ENCODE results near the gene PLAGL2.
"Not testable (repeated sequence)": the region's sequence is repeated elsewhere in the genome, so short reads cannot be mapped to it uniquely, and the experiment has no call there.

Gene PLAGL2, protein sequence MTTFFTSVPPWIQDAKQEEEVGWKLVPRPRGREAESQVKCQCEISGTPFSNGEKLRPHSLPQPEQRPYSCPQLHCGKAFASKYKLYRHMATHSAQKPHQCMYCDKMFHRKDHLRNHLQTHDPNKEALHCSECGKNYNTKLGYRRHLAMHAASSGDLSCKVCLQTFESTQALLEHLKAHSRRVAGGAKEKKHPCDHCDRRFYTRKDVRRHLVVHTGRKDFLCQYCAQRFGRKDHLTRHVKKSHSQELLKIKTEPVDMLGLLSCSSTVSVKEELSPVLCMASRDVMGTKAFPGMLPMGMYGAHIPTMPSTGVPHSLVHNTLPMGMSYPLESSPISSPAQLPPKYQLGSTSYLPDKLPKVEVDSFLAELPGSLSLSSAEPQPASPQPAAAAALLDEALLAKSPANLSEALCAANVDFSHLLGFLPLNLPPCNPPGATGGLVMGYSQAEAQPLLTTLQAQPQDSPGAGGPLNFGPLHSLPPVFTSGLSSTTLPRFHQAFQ

DNA sequence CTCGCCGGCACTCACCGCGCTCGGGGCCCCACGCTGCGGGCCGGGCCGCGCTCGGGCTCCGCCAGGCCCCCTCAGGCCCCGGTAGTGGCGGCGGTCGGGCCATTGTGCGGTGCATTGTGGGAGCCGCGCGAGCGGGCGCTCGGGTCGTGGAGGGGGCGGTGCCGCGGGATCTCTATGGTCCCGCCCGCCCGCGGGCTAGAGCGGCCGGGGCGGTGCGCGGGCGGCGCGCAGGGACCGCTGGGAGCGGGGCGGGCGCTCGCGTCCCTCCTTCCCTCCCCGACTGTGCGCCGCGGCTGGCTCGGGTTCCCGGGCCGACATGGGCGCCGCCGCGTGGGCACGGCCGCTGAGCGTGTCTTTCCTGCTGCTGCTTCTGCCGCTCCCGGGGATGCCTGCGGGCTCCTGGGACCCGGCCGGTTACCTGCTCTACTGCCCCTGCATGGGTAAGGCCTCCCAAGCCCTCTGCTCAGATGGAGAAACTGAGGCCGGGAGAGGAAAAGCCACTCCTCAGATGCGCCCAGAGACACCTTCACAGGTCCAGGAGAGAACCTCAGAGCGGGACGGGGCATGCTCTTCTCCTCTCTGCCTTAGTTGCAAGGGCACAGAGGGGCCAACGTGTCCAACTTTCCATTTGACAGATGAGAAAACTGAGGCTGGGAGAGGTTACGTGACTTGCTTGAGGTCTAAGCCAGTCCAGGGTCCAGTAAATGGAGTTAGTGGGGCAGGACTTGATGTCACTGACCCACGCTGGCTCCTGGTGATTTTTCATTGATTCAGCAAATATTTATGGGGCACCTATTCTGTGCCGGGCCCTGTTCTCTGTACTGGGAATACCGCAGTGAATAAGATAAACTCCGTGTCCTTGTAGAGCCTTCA, at the start of gene PLAGL2, which contains the start of gene POFUT1:
Gene PLAGL2, minus strand, starts transcription at position 118 of the 873 bp plus-strand sequence. CDS start 5,565 bp downstream, outside the sequence.
Gene POFUT1, plus strand, starts transcription at position 255 of the 873 bp plus-strand sequence. Its CDS starts 62 bp downstream, at position 317.
- DNase-seq: peak; percentile 78

DNA sequence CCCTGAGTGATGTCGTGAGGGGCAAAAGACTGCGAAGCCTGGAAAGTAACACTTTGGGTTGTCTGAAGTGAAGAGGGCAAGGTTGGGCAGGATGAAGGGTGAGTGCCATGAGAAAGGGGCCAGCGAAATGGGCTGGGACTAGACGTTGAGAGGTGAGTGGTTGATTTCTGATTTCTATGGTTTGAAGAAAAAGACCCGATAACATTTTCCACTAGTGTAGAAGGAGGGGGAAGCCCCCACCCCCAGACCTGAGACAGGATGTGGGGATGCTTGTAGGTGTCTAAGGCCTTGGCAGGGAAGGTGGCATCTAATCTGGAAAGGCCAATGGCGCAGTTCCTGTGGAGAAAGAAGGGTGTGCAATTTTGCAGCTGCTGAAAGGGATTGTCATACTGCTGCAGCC, 44.6 kb upstream of the PLAGL2 start:
- no peak for DNase-seq

DNA sequence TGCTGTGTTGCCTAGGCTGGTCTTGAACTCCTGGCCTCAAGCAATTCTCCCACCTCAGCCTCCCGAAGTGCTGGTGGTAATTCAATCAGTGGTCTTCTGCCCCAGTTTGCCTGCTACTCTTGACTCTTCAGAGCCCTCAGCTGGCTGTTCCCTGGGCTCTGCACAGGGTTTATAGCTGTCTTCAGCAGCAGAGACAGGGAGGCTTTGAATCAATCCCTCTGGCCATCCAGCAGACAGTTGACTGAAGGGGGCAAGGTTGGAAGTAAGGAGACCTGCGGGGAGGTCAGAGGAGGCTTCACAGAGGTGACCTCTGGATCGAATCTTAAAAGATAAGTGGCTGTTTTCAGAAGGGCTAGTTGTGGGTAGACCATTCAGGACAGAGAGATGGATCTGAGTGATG, 43.9 kb upstream of the PLAGL2 start:
- no peak for DNase-seq

DNA sequence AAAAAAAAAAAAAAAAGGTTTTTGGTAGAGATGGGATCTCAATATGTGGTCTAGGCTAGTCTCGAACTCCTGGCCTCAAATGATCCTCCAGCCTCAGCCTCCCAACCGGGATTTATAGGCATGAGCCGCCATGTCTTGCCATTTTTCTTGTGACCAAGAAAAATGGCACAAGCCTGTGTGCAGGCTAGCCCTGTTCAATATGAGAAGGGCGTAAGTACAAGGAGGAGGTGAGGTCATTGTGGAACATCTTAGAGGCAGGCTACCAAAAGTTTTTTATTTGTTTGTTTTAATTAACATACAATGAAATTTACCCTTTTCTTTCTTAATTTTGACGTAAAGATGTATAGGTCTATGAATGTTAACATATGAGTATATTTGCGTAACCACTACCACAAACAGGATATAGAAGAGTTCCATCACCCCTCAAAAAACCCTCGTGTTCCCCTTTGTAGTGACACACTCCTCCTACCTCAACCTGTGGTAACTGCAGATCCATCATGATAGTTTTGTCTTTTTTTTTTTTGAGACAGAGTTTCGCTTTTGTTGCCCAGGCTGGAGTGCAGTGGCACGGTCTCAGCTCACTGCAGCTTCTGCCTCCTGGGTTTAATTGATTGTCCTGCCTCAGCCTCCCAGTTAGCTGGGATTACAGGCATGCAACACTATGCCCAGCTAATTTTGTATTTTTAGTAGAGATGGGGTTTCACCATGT, 41.6 kb upstream of the PLAGL2 start:
- DNase-seq: no peak

DNA sequence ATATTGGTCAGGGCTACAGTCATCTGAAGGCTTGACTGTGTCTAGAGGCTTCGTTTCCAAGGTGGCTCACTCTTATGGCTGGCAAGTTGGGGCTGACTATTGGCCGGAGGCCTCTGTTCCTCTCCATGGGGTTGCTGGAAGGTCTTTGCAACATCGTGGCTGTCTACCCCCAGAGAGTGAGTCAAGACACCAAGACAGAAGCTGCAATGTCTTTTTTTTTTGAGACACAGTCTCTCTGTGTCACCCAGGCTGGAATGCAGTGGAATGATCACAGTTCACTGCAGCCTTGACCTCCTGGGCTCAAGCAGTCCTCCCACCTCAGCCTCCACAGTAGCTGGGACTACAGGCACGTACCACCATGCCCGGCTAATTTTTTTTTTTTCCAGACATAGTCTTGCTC, 40.5 kb upstream of the PLAGL2 start:
- DNase-seq: no peak

DNA sequence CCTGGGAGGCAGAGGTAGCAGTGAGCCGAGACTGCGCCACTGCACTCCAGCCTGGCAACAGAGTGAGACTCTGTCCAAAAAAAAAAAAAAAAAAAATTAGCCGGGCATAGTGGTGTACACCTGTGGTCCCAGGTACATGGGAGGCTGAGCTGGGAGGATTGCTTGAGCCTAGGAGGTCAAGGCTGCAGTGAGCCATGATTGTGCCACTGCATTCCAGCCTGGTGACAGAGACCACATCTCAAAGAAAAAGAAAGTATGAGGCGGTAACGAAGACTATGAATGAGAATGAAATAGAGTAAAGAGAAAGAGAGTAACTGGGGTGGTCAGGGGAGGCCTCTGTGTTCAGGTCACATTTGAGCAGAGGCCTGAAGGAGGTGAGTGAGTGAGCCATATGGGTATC, 38.7 kb upstream of the PLAGL2 start:
- DNase-seq: not testable (repeated sequence)

DNA sequence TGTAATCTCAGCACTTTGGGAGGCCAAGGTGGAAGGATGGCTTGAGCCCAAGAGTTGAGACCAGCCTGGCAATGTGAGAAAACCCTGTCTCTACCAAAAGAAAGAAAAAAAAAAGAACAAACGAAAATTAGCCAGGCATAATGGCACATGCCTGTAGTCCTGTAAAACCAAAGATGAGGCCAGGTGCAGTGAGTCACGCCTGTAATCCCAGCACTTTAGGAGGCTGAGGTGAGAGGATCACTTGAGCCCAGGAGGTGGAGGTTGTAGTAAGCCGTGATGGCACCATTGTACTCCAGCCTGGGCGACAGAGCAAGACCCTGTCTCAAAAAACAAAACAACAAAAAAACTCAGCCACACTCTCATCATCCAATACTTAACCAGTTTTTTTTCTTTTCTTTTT, 37.4 kb upstream of the PLAGL2 start:
- no peak for DNase-seq

DNA sequence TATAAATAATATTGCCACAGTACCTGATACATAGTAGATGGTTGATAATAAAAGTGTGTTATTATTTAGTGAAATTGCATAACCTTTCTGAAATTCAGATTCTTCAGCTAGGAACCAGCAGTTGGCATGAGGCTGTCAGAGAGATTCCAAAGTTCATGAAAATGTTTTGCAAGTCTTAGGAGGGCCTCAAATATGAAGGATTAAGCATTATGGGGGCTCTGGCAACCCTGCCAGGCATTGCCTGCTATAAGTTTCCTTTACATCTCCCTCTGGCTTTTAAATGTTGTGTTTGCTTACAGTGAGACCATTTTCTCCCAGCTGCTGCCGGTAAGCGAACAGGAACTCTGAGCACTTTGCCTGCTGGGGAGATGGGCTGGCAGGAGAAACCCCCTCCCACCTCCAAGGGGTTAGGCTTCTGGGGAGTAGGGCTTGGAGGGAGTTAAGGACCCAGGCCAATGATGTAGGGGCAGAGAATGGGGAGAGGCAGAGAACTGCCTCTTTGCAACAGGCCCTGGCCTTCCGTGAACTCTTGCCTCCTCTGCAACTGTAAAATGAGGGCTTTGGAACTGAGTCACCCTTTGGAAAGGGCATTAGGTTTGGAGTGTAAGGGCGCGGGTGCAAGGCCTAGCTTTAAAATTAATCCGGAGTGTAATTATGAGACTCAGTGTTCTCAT, 36.7 kb upstream of the PLAGL2 start:
- no peak for DNase-seq

DNA sequence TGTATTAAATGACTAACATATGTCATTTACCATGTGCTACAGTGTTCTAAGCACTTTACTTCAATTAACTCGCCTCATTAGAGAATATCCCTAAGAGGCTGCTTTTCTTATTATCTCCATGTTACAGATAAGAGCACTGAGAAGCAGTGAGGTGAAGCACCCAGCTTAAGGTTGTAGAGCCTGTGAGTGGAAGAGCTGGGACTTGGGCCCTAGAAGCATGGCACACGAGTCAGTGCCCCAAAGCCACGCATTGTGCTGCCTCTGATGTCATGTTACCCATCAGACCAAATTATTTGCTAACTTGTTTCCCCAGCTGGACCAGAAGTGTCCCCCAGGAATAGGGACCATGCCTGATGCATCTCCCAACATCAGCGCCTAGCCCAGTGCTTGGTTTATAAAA, 34.3 kb upstream of the PLAGL2 start:
- no peak for DNase-seq

DNA sequence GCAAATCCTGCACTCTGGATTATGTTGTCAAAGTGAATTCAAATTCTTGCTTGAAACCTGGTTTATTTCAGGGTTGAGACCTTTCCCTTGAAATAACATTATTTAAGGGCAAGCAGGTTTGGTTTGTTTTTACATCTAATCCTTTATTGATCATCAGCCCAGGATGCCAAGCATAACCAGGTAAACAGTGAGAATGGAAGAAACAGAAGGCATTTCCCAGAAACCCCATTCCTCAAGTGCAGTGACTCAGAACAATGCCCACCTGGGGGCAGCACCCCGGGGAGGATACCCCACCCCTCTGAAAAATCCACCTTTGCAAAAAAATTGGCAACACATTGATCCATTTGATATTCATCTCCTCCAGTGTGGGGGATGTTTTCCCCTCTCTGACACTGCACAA, 32.7 kb upstream of the PLAGL2 start:
- DNase-seq: no peak

DNA sequence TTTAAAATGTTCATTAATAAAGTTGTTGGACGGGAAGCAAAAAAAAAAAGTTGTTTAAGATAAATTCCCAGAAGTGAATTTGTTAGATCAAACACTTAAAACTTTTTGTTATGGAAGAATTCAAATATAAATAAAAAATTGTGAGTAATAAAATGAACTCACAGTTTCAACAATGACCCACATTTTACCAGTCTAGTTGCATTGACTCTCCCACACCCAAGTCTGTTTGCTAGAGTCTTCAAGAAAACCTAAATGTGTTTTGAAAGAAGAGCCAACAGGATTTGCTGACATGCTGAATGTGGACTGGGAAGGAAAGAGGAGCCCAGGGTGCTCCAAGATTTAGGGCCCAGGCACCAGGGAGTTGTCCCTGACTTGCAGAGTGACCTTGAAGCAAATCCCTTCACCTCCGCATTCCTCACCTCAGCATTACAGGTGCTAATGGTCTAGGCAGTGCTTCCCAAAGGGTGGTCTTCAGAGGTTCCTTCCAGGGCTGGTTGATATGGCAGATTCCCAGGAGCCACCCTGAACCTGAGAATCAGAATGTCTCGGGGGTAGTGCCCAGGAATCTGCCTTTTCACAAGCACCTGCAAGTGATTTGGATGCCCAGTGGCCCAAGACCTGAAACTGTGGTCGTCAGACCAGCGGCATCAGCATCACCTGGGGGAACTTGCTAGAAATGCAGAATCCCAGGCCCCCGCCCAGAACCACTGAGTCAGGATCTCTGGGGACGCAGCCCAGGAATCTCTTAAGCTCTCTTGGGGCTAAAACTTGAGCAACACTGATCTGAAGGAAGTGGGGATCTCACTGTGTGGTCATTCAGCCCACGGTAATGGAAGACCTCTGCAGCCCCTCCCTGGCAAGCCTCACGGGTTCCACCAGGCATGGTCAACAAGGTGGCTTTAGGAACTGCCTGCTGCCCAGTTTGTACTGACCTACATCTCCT, 31.2 kb upstream of the PLAGL2 start:
- DNase-seq: no peak

DNA sequence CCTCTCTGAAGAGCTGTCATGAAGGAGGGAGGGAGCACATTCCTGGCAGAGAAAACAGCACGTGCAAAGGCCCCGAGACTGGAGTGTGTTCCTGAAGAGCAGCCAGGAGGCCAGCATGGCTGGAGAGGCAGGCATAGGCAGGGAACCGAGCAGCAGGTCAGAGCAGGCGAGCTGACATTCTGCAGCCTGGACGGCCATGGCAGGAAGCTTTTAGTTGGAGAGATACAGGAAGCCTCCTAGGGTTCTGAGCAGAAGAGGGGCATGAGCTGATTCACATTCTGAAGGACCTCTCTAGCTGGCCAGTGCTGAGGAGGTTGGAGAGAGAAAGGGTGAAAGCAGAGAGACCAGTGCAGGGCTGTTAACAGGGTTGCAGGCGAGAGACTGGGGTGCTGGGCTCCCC, 29.9 kb upstream of the PLAGL2 start:
- DNase-seq: no peak

DNA sequence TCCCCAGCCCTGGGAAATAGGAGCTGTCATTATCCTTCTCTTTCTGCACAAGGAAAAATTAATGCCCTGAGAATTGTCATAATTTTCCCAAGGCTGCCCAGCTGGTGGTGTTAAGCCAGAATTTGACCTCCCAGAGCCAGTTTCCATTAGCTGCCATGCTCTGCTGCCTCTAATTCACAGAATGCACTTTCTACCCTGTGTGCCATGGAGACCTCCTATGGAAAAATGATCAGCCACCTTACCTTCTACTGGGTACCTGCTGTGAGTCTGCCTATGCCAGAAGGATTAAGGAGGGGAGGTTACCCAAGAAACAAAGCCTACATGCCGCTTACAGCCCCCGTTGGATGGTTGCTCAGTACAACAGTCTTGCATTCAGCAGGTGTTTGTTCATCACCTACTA, 29.3 kb upstream of the PLAGL2 start:
- DNase-seq: no peak

DNA sequence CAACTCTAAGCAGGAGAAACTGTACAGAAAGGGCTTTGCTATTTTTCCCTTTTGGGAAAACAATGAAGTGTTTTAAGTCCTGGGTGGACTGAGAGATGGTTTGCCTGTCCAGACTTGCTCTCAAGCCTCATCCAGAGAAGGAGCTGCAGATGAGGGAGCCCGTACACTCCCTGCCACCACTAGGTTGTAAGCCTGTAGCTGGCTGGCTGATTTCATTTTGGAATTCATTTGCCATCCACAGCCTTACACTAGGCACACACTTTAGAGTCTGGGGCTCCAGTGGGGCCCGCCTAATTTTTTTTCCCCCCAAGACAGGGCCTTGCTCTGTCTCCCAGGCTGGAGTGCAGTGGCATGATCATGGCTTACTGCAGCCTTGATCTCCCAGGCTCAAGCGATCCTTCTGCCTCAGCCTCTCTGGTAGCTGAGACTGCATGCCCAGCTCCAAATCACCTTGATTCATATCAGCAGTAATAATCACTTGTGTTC, 28.5 kb upstream of the PLAGL2 start:
- DNase-seq: no peak

DNA sequence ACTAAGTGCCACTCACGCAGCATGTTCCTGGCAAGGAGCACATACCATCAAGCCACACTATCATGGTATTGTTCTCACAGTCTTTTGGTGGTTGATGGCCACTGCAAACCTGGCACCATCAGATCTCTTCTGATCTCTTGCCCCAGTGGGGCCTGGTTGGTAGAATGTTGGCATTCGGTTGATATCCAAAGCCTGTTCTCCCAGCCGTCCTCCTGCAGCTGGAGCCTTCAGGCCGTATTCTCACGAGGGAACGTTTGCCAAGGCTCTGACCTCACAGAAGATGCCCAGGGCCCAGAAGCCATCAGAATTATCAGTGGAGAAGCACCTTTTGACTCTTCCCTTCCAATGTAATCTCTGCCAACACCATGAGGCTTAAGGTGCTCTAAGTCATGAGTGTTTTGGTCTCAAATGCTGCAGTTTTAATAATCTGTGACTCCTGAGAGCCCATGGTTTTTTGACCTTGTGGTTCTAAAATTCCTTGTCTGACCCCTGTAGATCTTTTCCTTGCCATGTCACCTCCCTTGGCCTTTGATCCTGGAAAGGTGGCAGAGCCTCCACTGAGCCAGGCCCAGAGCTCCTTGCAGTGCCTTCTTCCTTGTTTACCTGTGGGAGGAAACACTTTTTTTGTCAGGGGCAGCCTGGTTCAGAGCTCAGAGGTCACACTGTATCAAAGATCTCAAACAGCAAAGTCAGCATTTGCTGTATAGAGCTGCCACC, 27.9 kb upstream of the PLAGL2 start:
- no peak for DNase-seq

DNA sequence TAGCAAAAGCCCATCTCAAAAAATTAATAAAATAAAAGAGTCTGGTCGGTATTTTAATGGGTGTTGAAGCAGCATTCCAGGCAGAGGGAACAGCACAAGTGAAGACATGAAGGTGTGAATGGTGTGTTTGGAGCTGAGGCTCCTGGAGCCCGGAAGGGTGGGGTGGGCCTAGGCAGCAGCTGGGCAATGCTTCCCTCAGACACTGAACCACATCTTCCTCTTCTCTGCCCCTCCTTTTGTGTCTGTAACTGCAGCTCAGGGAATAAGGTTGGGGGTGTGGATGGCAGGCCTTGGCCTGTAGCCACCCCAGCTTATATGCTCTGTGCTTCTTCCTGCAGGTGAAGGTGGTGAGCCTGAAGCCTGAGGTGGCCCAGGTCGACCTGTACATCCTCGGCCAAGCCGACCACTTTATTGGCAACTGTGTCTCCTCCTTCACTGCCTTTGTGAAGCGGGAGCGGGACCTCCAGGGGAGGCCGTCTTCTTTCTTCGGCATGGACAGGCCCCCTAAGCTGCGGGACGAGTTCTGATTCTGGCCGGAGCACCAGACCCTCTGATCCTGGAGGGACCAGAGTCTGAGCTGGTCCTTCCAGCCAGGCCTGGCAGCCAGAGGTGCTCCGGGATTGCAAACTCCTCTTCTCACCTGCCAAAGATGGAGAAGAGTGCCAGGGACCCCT, 26.7 kb upstream of the PLAGL2 start:
- DNase-seq: no peak

DNA sequence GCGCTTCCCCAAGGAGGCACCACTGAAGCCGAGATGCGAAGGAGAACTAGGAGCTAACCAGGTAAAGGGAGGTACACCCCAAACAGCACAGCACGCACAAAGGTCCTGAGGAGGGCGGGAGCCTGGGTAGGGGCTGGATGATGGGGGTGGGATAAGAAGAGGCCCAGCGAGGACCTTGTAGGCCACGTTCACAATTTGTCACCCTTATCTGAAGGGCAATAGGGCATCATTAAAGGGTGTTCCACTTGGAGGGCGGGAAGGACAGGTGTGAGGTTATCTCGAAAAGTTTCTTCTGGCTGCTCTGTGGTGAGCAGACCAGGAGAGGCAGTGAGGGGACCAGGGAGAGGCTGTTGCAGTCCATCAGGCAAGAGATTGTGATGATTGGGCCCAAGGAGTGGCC, 25.7 kb upstream of the PLAGL2 start:
- no peak for DNase-seq

DNA sequence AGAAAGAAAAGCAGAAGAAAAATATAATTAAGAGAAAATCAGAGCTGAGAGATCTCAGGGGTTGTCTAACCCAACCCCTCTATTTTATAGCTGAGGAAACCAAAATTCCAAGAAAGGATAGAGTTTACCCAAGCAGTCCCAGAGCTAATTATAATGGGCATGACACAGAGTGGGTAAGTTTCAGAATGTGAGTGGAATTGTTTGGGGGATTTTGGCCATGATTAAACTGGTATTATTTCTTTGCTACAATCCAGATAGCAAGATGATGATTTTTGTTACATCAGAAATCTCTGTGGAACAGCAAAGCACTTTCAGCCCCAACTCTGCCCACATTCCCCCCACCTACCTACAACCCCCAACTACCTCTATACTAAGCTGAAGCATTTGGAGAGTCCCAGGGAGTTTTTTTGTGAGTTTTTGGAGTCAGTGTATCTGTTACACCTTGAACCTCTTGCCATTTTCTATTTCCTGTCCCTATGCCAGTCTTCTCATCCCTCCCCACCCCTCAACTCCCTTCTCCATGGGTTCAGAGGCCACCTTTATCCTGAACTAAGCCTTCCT, 24.9 kb upstream of the PLAGL2 start:
- DNase-seq: no peak

DNA sequence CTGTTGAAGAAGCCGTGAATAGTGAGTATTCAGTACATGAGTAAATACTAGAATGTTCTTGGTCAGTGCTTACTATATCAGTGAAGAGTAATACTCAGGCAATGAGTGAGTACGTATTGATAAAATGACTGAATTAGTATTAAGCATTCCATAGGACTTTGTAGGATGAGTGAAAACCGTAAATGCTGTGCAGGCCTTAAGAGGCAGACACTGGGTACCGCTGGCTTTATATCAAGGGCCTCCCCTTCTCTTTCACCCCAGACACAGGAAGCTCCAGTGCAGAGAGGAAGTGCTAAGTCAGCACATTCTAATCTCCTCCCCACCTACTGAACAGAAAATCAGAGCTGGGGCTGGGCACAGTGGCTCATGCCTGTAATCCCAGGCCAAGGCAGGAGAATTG, 24.3 kb upstream of the PLAGL2 start:
- no peak for DNase-seq

DNA sequence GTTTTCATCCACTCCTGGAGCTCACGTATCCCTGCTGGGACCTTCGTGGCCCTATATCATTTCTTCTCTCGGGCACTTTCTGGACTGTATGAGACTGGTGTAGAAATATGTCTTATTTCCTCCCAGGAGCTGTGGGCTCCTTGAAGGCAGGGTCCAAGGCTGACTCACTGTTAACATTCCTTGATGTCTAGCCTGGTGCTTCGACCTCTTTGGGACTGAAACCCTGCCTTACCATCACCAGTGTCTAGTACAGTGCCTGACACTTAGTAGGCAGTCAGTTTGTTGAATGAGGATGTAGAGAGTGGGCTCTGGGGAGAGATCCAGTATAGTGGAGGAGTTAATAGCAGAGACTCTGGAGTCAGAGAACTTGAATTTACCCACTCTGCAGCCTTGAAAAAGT, 23.7 kb upstream of the PLAGL2 start:
- DNase-seq: no peak

Measured in NCI-H510A treated with DMSO at 0.1 percent for 48 hours (cell line).